ENCODE results near the gene MOGAT1. TPM values are rescaled to one million over a fixed set of nuclear protein-coding genes. Genes with fewer than 3 reads are reported as not detected.
A peak's percentile ranks its signal among the peaks of the same experiment; 100 is the strongest.

Gene MOGAT1
- polyA plus RNA-seq, 6 donors from 2014 or later, result not detected

GRCh38 chr2:222653280-222653679 lies 18.2 kb upstream of the MOGAT1 start:
- peak overlapping the region in 5 of 8 donors; percentile 0 to 99 (median 42) for H3K4me3 Mint-ChIP-seq

GRCh38 chr2:222655787-222656525 lies 15.5 kb upstream of the MOGAT1 start, which contains the start of gene FARSB:
Gene FARSB (minus strand): TSS chr2:222656092. CDS start chr2:222656073, 19 bp downstream.
- peaks cover 26 to 50% (median 48%) of the 10 kb centered on the region in 3 donors for H3K4me1 Mint-ChIP-seq
- peak within 1 kb of the TSS; percentile 99 to 100 (median 100) for H3K27ac Mint-ChIP-seq
- peak within 1 kb of the TSS; percentile 96 to 99 (median 99) for H3K4me3 Mint-ChIP-seq
- no peaks in the 10 kb centered on the region for H3K27me3 Mint-ChIP-seq
- DNase-seq (peak; percentile 94), ATAC-seq (ENCODE audit: low read depth in 2 of 2) (peak; percentile 90 to 92)
- H3K36me3 Mint-ChIP-seq, result no peaks in the 10 kb centered on the region
- H3K9me3 Mint-ChIP-seq, result peaks cover 0 to 5% (median 0%) of the 10 kb centered on the region in 7 donors

More at GRCh38 chr2:222653280-222653679, 18.2 kb upstream of the MOGAT1 start:
- H3K27me3 Mint-ChIP-seq, result no peaks in the 10 kb centered on the region
- DNase-seq, result no peak
- H3K4me1 Mint-ChIP-seq, result peaks cover 34 to 61% (median 51%) of the 10 kb centered on the region in 3 donors
- ATAC-seq (ENCODE audit: low read depth in 2 of 2), result no peak
- peak overlapping the region in 4 of 6 donors; percentile 1 to 70 (median 36) for H3K27ac Mint-ChIP-seq
- peaks cover 0 to 4% of the 10 kb centered on the region in 2 donors for H3K36me3 Mint-ChIP-seq
- no peaks in the 10 kb centered on the region for H3K9me3 Mint-ChIP-seq

GRCh38 chr2:222656526-222657446 lies 14.7 kb upstream of the MOGAT1 start:
- peaks cover 24 to 46% (median 43%) of the 10 kb centered on the region in 3 donors for H3K4me1 Mint-ChIP-seq
- DNase-seq, result no peak
- H3K27ac Mint-ChIP-seq, result peak overlapping the region; percentile 99 to 100 (median 100)
- no peaks in the 10 kb centered on the region for H3K36me3 Mint-ChIP-seq
- H3K27me3 Mint-ChIP-seq, result no peaks in the 10 kb centered on the region
- ATAC-seq (ENCODE audit: low read depth in 2 of 2), result peak; percentile 1 to 7
- H3K9me3 Mint-ChIP-seq, result peaks cover 0 to 5% (median 0%) of the 10 kb centered on the region in 7 donors
- peak overlapping the region; percentile 96 to 99 (median 99) for H3K4me3 Mint-ChIP-seq

GRCh38 chr2:222663479-222663878 lies 8.0 kb upstream of the MOGAT1 start:
- Mint-ChIP-seq H3K4me3 (no peak overlapping the region), H3K27ac (no peak overlapping the region), H3K27me3 (peaks cover 6 to 19% (median 9%) of the 10 kb centered on the region in 3 donors), H3K4me1 (no peaks in the 10 kb centered on the region), H3K36me3 (no peaks in the 10 kb centered on the region), H3K9me3 (peaks cover 0 to 5% (median 0%) of the 10 kb centered on the region in 7 donors)
- DNase-seq (no peak), ATAC-seq (ENCODE audit: low read depth in 2 of 2) (no peak)

- peaks cover 6 to 12% (median 12%) of the 10 kb centered on the region in 3 donors for H3K4me1 Mint-ChIP-seq
- peaks cover 39 to 63% (median 54%) of the 10 kb centered on the region in 3 donors for H3K27me3 Mint-ChIP-seq
- H3K4me3 Mint-ChIP-seq, result no peak overlapping the region
- peaks cover 0 to 5% (median 0%) of the 10 kb centered on the region in 7 donors for H3K9me3 Mint-ChIP-seq
- DNase-seq (no peak), ATAC-seq (ENCODE audit: low read depth in 2 of 2) (no peak)
- no peak overlapping the region for H3K27ac Mint-ChIP-seq
- no peaks in the 10 kb centered on the region for H3K36me3 Mint-ChIP-seq
Measured at GRCh38 chr2:222668494-222669154, 2.8 kb upstream of the MOGAT1 start.

GRCh38 chr2:222669353-222669752 lies 2.1 kb upstream of the MOGAT1 start:
- ATAC-seq (ENCODE audit: low read depth in 2 of 2) (no peak), DNase-seq (no peak)
- no peak overlapping the region for H3K27ac Mint-ChIP-seq
- peaks cover 43 to 68% (median 61%) of the 10 kb centered on the region in 3 donors for H3K27me3 Mint-ChIP-seq
- no peak overlapping the region for H3K4me3 Mint-ChIP-seq
- H3K9me3 Mint-ChIP-seq, result peaks cover 0 to 5% (median 0%) of the 10 kb centered on the region in 7 donors
- peaks cover 6 to 12% (median 12%) of the 10 kb centered on the region in 3 donors for H3K4me1 Mint-ChIP-seq
- H3K36me3 Mint-ChIP-seq, result no peaks in the 10 kb centered on the region

- peaks cover 47 to 73% (median 68%) of the 10 kb centered on the region in 3 donors for H3K27me3 Mint-ChIP-seq
- peaks cover 6 to 12% (median 12%) of the 10 kb centered on the region in 3 donors for H3K4me1 Mint-ChIP-seq
- peaks cover 0 to 5% (median 0%) of the 10 kb centered on the region in 7 donors for H3K9me3 Mint-ChIP-seq
- no peak for ATAC-seq (ENCODE audit: low read depth in 2 of 2)
- H3K4me3 Mint-ChIP-seq, result peak overlapping the region in 5 of 8 donors; percentile 10 to 45 (median 42)
- H3K27ac Mint-ChIP-seq, result no peak overlapping the region
- H3K36me3 Mint-ChIP-seq, result no peaks in the 10 kb centered on the region
- no peak for DNase-seq
Measured at GRCh38 chr2:222670191-222671038, 1.0 kb upstream of the MOGAT1 start.

- H3K4me3 Mint-ChIP-seq, result peak overlapping the region; percentile 39 to 79 (median 69)
- DNase-seq (no peak), ATAC-seq (ENCODE audit: low read depth in 2 of 2) (no peak)
- peaks cover 6 to 12% (median 12%) of the 10 kb centered on the region in 3 donors for H3K4me1 Mint-ChIP-seq
- H3K36me3 Mint-ChIP-seq, result no peaks in the 10 kb centered on the region
- H3K27ac Mint-ChIP-seq, result no peak overlapping the region
- peaks cover 52 to 69% (median 66%) of the 10 kb centered on the region in 3 donors for H3K27me3 Mint-ChIP-seq
- peaks cover 0 to 5% (median 0%) of the 10 kb centered on the region in 7 donors for H3K9me3 Mint-ChIP-seq
Measured at GRCh38 chr2:222672068-222672401, 577 bp downstream of the MOGAT1 start.

GRCh38 chr2:222673273-222673672 lies 1.8 kb downstream of the MOGAT1 start:
- peak overlapping the region in 1 of 8 donors; percentile 52 for H3K4me3 Mint-ChIP-seq
- no peak for ATAC-seq (ENCODE audit: low read depth in 2 of 2)
- no peak for DNase-seq
- H3K27ac Mint-ChIP-seq, result no peak overlapping the region
- peaks cover 6 to 12% (median 12%) of the 10 kb centered on the region in 3 donors for H3K4me1 Mint-ChIP-seq
- H3K36me3 Mint-ChIP-seq, result no peaks in the 10 kb centered on the region
- peaks cover 57 to 81% (median 74%) of the 10 kb centered on the region in 3 donors for H3K27me3 Mint-ChIP-seq
- peaks cover 0 to 4% (median 0%) of the 10 kb centered on the region in 7 donors for H3K9me3 Mint-ChIP-seq

GRCh38 chr2:222673883-222674282 lies 2.4 kb downstream of the MOGAT1 start:
- no peak for DNase-seq
- no peaks in the 10 kb centered on the region for H3K36me3 Mint-ChIP-seq
- peaks cover 6 to 12% (median 12%) of the 10 kb centered on the region in 3 donors for H3K4me1 Mint-ChIP-seq
- ATAC-seq (ENCODE audit: low read depth in 2 of 2), result peak; percentile 36 to 50
- H3K4me3 Mint-ChIP-seq, result no peak overlapping the region
- H3K27ac Mint-ChIP-seq, result no peak overlapping the region
- peaks cover 61 to 85% (median 76%) of the 10 kb centered on the region in 3 donors for H3K27me3 Mint-ChIP-seq
- peaks cover 0 to 4% (median 0%) of the 10 kb centered on the region in 7 donors for H3K9me3 Mint-ChIP-seq

GRCh38 chr2:222677981-222678380 lies 6.5 kb downstream of the MOGAT1 start:
- H3K4me1 Mint-ChIP-seq, result no peaks in the 10 kb centered on the region
- DNase-seq (no peak), ATAC-seq (ENCODE audit: low read depth in 2 of 2) (no peak)
- no peak overlapping the region for H3K27ac Mint-ChIP-seq
- H3K36me3 Mint-ChIP-seq, result no peaks in the 10 kb centered on the region
- H3K4me3 Mint-ChIP-seq, result no peak overlapping the region
- H3K9me3 Mint-ChIP-seq, result no peaks in the 10 kb centered on the region
- H3K27me3 Mint-ChIP-seq, result peaks cover 44 to 87% (median 51%) of the 10 kb centered on the region in 3 donors

GRCh38 chr2:222683805-222684204 lies 12.3 kb downstream of the MOGAT1 start:
- Mint-ChIP-seq H3K9me3 (no peaks in the 10 kb centered on the region), H3K4me1 (no peaks in the 10 kb centered on the region), H3K27ac (no peak overlapping the region), H3K4me3 (no peak overlapping the region), H3K27me3 (peaks cover 14 to 44% (median 23%) of the 10 kb centered on the region in 3 donors), H3K36me3 (no peaks in the 10 kb centered on the region)
- DNase-seq (no peak), ATAC-seq (ENCODE audit: low read depth in 2 of 2) (no peak)

Measured in naive B cell (primary cell).